ENCODE results near the gene GPR4. TPM values are rescaled to one million over a fixed set of nuclear protein-coding genes. Genes with fewer than 3 reads are reported as not detected.

GPR4 gene
- total and polyA plus RNA-seq, 2 of the 4 experiments (the other 2 are of a cell fraction): 0.02 TPM; not detected in 1

GRCh38 chr19:45621976-45622503 lies 20.0 kb upstream of the GPR4 start:
- Histone ChIP-seq H2AK9ac (replicated peaks; ENCODE audit: low read depth, low read length, poor library complexity) (no peak overlapping the region), H3K56ac (ENCODE audit: extremely low read depth, insufficient read depth, low read length) (no peak overlapping the region), H3K4me3 (ENCODE audit: insufficient read depth, low read depth, low read length) (no peak overlapping the region), H3K4me1 (ENCODE audit: control insufficient read depth, insufficient read depth, low read length) (no peaks in the 10 kb centered on the region), H2BK20ac (ENCODE audit: low read depth, low read length) (no peak overlapping the region), H3K9me3 (ENCODE audit: control insufficient read depth, insufficient read depth, low read length) (no peaks in the 10 kb centered on the region), H3K9me1 (ENCODE audit: insufficient read depth, low read length) (peaks cover 3% of the 10 kb centered on the region; the same call in 1 of the 2 replicates), H2BK120ac (ENCODE audit: low read depth, low read length) (no peak overlapping the region), H3K27ac (ENCODE audit: insufficient read depth, low read length) (no peak overlapping the region), H3K27me3 (ENCODE audit: control insufficient read depth, insufficient read depth, low read length) (no peaks in the 10 kb centered on the region), H3K23ac (ENCODE audit: low read depth, low read length) (no peak overlapping the region), H3K79me1 (ENCODE audit: low read depth in 1 of 2, low read length in 2 of 2) (no peaks in the 10 kb centered on the region; a peak in 1 of 4 replicates), H3K9ac (ENCODE audit: low read depth, low read length) (no peak overlapping the region), H2AFZ (replicated peaks; ENCODE audit: low read length, poor library complexity) (no peak overlapping the region), H4K8ac (ENCODE audit: low read depth in 2 of 2, low read length in 2 of 2) (no peak overlapping the region), H4K91ac (ENCODE audit: insufficient read depth, low read depth, low read length) (no peak overlapping the region), H3K18ac (ENCODE audit: low read depth, low read length) (no peak overlapping the region), H2BK5ac (ENCODE audit: low read depth, low read length, poor library complexity, severe bottlenecking) (no peak overlapping the region), H3K4ac (ENCODE audit: low read depth, low read length) (no peak overlapping the region), H3K4me2 (ENCODE audit: low read depth, low read length) (no peak overlapping the region), H2AK5ac (ENCODE audit: low read depth, low read length) (no peak overlapping the region), H4K5ac (ENCODE audit: low read depth, low read length) (no peak overlapping the region), H4K20me1 (ENCODE audit: insufficient read depth, low read length) (no peaks in the 10 kb centered on the region; the same call in 1 of the 2 replicates), H2BK15ac (ENCODE audit: low read depth, low read length) (no peak overlapping the region), H3K14ac (replicated peaks; ENCODE audit: low read depth, low read length) (no peak overlapping the region), H3K36me3 (ENCODE audit: control insufficient read depth, insufficient read depth, low read length) (peaks cover 48% of the 10 kb centered on the region)
- no TSS peak for BruUV-seq (replicated peaks)
- ATAC-seq (ENCODE audit: low read depth): no peak
- TF ChIP-seq RFX5 (IDR thresholded peaks at IDR 0.05; ENCODE audit: low read depth, low read length) (no peak), SMC3 (IDR thresholded peaks at IDR 0.05; ENCODE audit: low read depth, low read length) (no peak), FOS (IDR thresholded peaks at IDR 0.05; ENCODE audit: low read depth, low read length) (no peak), MAZ (IDR thresholded peaks at IDR 0.05; ENCODE audit: borderline replicate concordance, low read depth, low read length) (no peak), RCOR1 (IDR thresholded peaks at IDR 0.05; ENCODE audit: insufficient replicate concordance, low read length) (no peak), CEBPB (IDR thresholded peaks at IDR 0.05; ENCODE audit: low read depth, low read length) (no peak), POLR2A (IDR thresholded peaks at IDR 0.05; ENCODE audit: low read depth, low read length) (no peak), RAD21 (IDR thresholded peaks at IDR 0.05; ENCODE audit: low read length) (no peak), NFE2L2 (IDR thresholded peaks at IDR 0.05; ENCODE audit: low read depth, low read length) (no peak), BHLHE40 (IDR thresholded peaks at IDR 0.05; ENCODE audit: low read depth, low read length) (no peak)
- TF ChIP-seq, protein P1, sequence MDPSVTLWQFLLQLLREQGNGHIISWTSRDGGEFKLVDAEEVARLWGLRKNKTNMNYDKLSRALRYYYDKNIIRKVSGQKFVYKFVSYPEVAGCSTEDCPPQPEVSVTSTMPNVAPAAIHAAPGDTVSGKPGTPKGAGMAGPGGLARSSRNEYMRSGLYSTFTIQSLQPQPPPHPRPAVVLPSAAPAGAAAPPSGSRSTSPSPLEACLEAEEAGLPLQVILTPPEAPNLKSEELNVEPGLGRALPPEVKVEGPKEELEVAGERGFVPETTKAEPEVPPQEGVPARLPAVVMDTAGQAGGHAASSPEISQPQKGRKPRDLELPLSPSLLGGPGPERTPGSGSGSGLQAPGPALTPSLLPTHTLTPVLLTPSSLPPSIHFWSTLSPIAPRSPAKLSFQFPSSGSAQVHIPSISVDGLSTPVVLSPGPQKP (IDR thresholded peaks at IDR 0.05; ENCODE audit: borderline replicate concordance, low read depth, low read length): no peak
- DNase-seq: no peak
- ChIA-PET POLR2A (ENCODE audit: unreplicated experiment) (no interaction called here), CTCF (no interaction called here)
- 85% methylated on average over 5 of the region's 6 CpGs; no CpG with 5 or more reads in 1 of the 2 experiments for WGBS, 2 experiments (ENCODE audit: extremely low coverage in 2 of 2, insufficient read length in 1 of 2)
- in situ Hi-C loops (cut with MboI; ENCODE audit: low sequenced_read_pairs): no loop called here
- dilution Hi-C loops (cut with HindIII; ENCODE audit: low sequenced_read_pairs, unreplicated experiment): no loop called here
- intact Hi-C loops (cut with micrococcal nuclease): no loop called here
